ENCODE data around the gene SPEF2. TPM values are rescaled to one million over a fixed set of nuclear protein-coding genes. Genes with fewer than 3 reads are reported as not detected.

The SPEF2 gene
- polyA plus RNA-seq, 1 donor from 2014 or later = 18.5 TPM

DNA sequence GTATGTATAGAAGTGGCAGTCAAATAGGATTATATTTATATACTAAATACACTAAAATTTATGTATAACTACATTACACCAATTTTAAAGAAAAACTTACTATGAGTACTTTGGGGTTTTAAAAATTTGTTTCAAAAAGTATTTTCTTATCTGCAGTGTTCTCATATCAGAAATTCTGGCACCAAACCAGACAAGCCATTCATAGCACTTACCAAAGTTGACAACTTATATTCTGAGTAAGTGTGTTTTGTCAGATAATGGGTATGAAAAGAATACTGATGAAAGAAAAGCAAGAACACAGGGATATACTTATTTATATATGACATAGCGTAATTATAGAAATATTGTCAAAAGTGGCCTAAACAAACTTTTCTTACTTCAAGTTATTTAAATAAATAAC is 67.5 kb downstream of the SPEF2 start:
- TF ChIP-seq TAF1 (IDR thresholded peaks at IDR 0.05; ENCODE audit: low read depth) (no peak), SMC3 (conservative IDR thresholded peaks at IDR 0.05; ENCODE audit: poor library complexity) (no peak), RAD21 (conservative IDR thresholded peaks at IDR 0.05) (no peak), EZH2 (IDR thresholded peaks at IDR 0.05; ENCODE audit: borderline replicate concordance, insufficient read depth, low read length, poor library complexity, severe bottlenecking) (no peak), EP300 (conservative IDR thresholded peaks at IDR 0.05; ENCODE audit: poor library complexity, severe bottlenecking) (no peak), MXI1 (conservative IDR thresholded peaks at IDR 0.05; ENCODE audit: poor library complexity, severe bottlenecking) (no peak), POLR2AphosphoS5 (IDR thresholded peaks at IDR 0.05) (no peak)
- TF ChIP-seq, protein P1, sequence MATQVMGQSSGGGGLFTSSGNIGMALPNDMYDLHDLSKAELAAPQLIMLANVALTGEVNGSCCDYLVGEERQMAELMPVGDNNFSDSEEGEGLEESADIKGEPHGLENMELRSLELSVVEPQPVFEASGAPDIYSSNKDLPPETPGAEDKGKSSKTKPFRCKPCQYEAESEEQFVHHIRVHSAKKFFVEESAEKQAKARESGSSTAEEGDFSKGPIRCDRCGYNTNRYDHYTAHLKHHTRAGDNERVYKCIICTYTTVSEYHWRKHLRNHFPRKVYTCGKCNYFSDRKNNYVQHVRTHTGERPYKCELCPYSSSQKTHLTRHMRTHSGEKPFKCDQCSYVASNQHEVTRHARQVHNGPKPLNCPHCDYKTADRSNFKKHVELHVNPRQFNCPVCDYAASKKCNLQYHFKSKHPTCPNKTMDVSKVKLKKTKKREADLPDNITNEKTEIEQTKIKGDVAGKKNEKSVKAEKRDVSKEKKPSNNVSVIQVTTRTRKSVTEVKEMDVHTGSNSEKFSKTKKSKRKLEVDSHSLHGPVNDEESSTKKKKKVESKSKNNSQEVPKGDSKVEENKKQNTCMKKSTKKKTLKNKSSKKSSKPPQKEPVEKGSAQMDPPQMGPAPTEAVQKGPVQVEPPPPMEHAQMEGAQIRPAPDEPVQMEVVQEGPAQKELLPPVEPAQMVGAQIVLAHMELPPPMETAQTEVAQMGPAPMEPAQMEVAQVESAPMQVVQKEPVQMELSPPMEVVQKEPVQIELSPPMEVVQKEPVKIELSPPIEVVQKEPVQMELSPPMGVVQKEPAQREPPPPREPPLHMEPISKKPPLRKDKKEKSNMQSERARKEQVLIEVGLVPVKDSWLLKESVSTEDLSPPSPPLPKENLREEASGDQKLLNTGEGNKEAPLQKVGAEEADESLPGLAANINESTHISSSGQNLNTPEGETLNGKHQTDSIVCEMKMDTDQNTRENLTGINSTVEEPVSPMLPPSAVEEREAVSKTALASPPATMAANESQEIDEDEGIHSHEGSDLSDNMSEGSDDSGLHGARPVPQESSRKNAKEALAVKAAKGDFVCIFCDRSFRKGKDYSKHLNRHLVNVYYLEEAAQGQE (IDR thresholded peaks at IDR 0.05; ENCODE audit: borderline replicate concordance) = no peak
- TF ChIP-seq, protein P2, sequence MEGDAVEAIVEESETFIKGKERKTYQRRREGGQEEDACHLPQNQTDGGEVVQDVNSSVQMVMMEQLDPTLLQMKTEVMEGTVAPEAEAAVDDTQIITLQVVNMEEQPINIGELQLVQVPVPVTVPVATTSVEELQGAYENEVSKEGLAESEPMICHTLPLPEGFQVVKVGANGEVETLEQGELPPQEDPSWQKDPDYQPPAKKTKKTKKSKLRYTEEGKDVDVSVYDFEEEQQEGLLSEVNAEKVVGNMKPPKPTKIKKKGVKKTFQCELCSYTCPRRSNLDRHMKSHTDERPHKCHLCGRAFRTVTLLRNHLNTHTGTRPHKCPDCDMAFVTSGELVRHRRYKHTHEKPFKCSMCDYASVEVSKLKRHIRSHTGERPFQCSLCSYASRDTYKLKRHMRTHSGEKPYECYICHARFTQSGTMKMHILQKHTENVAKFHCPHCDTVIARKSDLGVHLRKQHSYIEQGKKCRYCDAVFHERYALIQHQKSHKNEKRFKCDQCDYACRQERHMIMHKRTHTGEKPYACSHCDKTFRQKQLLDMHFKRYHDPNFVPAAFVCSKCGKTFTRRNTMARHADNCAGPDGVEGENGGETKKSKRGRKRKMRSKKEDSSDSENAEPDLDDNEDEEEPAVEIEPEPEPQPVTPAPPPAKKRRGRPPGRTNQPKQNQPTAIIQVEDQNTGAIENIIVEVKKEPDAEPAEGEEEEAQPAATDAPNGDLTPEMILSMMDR (IDR thresholded peaks at IDR 0.05; ENCODE audit: poor library complexity, severe bottlenecking) = no peak
- H3K9me2 ChIP-seq (ENCODE audit: insufficient read depth, low read length) = no peaks in the 10 kb centered on the region
- no peaks in the 10 kb centered on the region for H3K27me3 ChIP-seq (ENCODE audit: insufficient read depth, low read depth, low read length)
- H2AFZ ChIP-seq (ENCODE audit: low read depth, low read length) = no peak overlapping the region
- H3K4me2 ChIP-seq (ENCODE audit: low read length) = no peak overlapping the region
- no peaks in the 10 kb centered on the region for H3K9me3 ChIP-seq (ENCODE audit: low read length)
- no peaks in the 10 kb centered on the region for H4K20me1 ChIP-seq (ENCODE audit: insufficient read depth)
- H3K27ac ChIP-seq (ENCODE audit: low read length) = no peak overlapping the region
- no peak overlapping the region for H3K9ac ChIP-seq (ENCODE audit: low read length)
- H3K36me3 ChIP-seq (ENCODE audit: insufficient read depth, low read length) = no peaks in the 10 kb centered on the region
- no peaks in the 10 kb centered on the region for H3K79me2 ChIP-seq (replicated peaks; ENCODE audit: insufficient read depth, low read length)
- no peaks in the 10 kb centered on the region for H3F3A ChIP-seq (ENCODE audit: insufficient read depth, low read length, poor library complexity, severe bottlenecking)
- H3K4me3 ChIP-seq (ENCODE audit: low read length) = no peak overlapping the region

DNA sequence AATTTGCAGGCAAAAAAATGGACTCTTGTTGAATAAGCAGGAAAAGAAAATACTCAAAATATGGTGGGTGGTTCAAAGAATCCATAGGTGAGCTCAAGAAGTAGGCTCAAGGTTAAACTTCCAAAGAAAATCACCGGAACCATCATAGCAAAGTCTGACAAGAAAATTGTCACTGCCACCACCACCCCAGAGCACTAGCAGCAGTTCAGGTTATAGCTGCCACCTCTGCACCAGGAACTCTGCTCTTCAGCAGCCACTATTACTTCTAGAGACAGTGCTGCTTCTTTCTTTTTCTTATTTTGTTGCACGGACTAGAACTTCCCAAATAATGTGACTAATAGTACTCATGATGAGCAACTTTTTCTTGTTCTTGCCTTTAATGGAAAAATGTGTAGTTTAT is 70.3 kb downstream of the SPEF2 start:
- Histone ChIP-seq H3K9me3 (ENCODE audit: low read length) (no peaks in the 10 kb centered on the region), H3K4me3 (ENCODE audit: low read length) (no peak overlapping the region), H3K36me3 (ENCODE audit: insufficient read depth, low read length) (no peaks in the 10 kb centered on the region), H3K4me2 (ENCODE audit: low read length) (no peak overlapping the region), H3K27ac (ENCODE audit: low read length) (no peak overlapping the region), H4K20me1 (ENCODE audit: insufficient read depth) (no peaks in the 10 kb centered on the region), H3F3A (ENCODE audit: insufficient read depth, low read length, poor library complexity, severe bottlenecking) (no peaks in the 10 kb centered on the region), H3K79me2 (replicated peaks; ENCODE audit: insufficient read depth, low read length) (no peaks in the 10 kb centered on the region), H3K9me2 (ENCODE audit: insufficient read depth, low read length) (no peaks in the 10 kb centered on the region), H3K9ac (ENCODE audit: low read length) (no peak overlapping the region), H3K27me3 (ENCODE audit: insufficient read depth, low read depth, low read length) (no peaks in the 10 kb centered on the region), H2AFZ (ENCODE audit: low read depth, low read length) (no peak overlapping the region)
- TF ChIP-seq TAF1 (IDR thresholded peaks at IDR 0.05; ENCODE audit: low read depth) (no peak), EP300 (conservative IDR thresholded peaks at IDR 0.05; ENCODE audit: poor library complexity, severe bottlenecking) (no peak), POLR2AphosphoS5 (IDR thresholded peaks at IDR 0.05) (no peak), EZH2 (IDR thresholded peaks at IDR 0.05; ENCODE audit: borderline replicate concordance, insufficient read depth, low read length, poor library complexity, severe bottlenecking) (no peak), RAD21 (conservative IDR thresholded peaks at IDR 0.05) (no peak), SMC3 (conservative IDR thresholded peaks at IDR 0.05; ENCODE audit: poor library complexity) (no peak)
- TF ChIP-seq, protein P1 (IDR thresholded peaks at IDR 0.05; ENCODE audit: borderline replicate concordance) = no peak
- TF ChIP-seq, protein P2 (IDR thresholded peaks at IDR 0.05; ENCODE audit: poor library complexity, severe bottlenecking) = no peak

All from neural cell (in vitro differentiated cells).